Islet of Langerhans (tissue), 1 donor: Measurements from ENCODE around the gene SPHK1.

Experiments used
- FAIRE-seq: peaks from one replicate; lab custom pipeline; 2011; peaks lifted over from hg19 to GRCh38; lab: Jason Lieb, UNC

Gene SPHK1

DNA sequence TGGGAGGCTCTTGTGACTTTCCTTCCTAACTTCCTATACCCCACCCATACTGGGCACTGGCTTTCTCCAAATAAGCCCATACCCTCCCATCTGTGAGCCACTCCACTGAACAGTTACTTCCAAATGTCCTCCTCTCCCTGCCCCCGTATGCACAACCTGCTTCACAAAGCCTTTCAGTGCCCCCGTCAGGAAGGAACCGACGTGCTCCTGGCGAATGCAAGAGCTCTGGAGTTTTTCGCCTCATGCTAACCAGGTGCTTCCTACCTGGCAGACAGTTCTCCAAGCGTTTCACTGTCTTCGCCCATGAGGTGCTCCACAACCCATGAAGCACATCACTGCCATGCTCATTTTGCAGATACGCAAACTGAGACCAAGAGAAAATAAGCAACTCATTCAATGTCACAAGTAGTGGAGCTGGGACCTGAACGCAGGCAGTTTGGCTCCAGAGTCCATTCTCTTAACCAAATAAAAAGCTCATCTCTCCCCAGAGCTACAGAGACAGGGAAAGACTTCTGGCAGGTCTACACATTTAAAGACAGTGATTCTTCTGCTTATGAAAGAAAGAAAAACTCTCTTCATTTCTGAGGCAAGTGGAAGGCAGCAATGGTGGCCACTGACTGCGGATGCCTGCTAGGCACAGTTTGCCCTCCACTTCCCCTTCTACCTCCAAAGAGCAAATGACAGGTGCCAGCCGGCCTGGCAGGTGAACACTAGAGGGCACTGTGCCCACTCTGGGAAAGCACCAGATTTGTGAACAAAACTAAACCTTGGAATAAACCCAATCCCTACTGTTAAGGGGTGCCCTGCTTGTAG lies 23.8 kb downstream of the SPHK1 start:
- no peak for FAIRE-seq

DNA sequence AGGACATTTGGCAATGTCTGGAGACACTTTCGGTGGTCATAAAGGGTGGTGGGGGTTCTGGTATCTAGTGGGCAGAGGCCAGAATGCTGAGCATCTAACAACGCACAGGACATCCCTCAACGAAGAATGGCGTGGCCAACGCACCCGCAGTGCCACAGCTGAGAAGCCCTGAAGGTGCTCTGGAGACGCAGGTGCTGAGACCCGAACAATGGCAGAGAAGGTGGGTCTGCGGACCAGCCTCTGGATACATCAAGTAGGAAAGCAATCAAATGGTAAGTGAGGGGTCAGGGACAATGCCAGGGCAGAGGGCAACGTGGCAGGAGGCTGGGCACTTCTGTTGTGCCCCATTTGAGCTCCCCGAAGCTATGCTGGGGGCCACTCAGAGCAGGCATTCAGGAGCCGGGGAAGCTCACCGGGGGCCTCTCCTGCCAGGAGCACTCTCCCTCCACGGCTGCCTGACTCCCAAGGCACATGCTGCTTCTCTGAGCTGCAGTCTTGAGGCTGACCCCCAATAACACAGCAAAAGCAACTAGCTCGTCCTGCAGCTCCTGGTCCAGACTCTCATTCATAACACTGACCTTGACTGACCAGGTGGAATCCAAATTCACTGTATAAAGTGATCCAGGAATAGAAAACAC lies 26.0 kb downstream of the SPHK1 start:
- no peak for FAIRE-seq

DNA sequence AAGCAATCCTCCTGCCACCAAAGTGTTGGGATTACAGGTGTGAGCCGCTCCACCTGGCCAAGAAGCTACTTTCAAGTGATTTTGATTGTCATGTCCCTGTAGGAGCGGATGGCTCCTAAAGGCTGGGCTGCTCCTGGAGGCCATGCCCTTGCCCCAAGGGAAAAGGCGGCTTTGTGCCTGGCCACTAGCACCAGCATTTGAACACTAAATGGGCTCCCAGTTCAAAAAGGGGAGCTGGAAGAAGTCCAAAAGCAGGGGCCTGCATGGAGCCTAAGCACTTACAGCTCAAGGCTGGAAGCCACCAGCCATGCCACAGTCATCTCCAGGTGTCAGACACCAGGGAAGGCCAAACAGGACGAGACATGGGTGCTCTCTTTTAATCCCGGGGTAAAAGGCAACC lies 26.8 kb downstream of the SPHK1 start:
- no peak for FAIRE-seq

DNA sequence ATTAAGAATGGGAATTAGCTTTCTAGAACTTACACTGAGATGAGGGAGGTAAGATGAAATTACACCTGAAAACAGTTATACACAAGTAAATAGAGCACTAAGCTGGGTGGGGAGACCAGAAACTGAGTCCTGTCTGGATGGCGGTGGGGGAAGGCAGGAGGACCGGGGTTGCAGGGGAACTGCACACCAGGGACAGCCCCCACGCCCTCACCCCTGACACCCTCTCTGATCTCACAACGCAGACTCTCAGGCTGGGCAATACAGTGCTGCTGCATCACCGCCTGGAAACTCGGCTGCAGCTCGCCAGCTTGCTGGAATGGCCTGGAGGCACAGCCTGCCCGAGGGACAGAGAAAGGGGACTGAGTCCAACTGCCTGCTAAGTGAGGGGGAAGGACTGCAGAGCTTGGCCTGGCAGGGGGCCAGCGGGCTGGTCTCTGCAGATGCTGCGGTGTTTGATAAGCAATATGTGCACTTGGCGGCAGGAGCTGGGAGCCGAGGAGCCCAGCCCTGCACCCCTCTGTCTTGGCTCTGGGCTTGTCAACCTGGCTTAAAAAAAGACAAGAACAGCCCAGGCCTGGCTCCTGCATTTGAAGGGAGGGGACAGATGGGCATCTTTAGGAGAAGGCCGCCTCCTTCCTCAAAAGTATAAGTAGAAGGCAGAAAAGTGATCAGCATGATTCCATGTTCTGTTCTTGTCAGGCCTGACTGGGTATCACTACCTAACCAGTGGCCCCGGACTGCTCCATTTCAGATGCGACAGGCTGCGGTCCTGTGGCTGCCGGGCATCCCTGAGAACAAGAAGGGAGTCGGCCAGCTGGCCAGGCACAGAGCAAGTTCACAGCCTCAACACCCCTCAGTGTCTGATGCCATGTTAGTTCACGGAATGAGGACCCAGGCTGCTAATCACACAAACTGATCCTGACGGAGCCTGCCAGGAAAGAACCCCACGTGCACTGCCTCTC lies 30.2 kb downstream of the SPHK1 start:
- FAIRE-seq: no peak

DNA sequence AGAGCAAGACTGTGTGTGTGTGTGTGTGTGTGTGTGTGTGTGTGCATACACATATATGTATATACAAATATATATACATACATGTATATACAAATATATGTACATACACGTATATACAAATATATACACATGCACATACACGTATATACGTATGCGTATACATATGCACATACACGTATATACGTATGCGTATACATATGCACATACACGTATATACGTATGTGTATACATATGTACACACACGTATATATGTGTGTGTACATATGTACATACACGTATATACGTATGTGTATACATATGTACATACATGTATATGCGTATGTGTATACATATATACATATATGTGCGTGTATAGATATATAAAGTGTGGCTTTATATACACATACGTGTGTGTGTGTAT lies 31.4 kb downstream of the SPHK1 start:
- FAIRE-seq: no peak

DNA sequence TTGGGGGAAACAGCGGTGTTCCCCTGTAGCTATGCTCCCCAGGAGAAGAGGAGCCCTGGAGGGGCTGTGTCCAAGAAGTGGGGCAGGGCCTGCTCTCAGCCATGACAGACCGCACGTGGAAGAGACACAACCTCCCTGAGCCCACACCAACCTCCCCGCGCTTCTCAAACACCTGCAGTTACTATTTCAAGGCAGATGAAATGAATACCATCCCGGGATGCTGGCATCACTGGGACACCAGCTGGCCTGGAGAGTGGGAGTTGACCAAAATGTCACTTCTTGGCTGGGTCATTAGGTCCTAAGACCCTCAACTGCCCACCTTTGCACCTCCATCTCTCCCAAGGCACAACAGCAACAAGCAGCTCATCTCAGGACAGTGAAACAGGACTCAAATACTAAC lies 32.0 kb downstream of the SPHK1 start:
- no peak for FAIRE-seq

DNA sequence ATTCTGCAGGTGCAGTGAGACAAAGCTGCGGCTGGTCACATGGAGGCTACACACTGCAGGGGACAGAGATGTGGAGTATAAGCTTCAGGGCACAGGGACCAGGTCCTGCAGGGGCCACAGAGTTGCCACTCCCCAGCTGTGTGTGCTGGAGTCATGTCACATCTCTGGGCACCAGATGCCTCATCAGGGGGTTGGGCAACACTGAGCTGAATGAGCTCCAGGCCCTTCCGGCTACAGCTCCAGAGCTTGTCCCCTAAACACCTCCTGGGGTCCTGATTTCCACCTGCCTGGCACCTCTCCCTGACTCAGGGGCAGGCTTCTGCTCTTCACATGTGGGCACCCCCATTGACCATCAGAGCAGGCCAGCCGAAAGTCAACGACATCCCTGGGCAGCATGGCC lies 32.5 kb downstream of the SPHK1 start:
- FAIRE-seq: no peak

DNA sequence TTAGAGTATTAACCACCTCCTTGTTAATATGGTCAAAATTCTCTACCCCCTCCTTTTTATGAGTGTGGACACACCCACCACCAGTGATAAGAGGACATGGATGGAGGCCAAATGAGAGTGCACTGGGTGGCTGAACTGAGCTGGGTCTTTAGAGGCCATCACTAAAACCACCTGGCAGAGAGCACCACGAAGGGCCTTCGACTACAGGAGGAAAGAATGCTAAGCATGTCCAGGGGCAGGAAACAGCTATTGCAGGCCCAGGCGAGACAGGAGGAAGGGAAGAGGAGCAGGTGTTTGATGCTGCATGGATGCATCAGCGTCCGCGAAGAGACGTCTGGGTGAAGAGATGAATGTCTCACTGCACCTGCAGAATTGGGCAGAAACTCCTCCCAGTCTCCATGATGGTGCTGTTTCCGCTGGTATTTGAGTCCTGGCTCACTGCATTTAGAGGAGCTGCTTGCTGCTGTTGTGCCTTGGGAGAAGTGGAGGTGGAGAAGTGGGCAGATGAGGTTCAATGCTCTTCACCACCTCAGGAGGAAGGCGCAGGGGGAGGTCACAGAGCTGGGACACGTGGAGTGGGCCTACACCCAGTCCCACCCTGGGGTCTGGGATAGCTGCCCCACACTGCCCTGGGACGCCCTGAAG lies 33.2 kb downstream of the SPHK1 start:
- FAIRE-seq: no peak

DNA sequence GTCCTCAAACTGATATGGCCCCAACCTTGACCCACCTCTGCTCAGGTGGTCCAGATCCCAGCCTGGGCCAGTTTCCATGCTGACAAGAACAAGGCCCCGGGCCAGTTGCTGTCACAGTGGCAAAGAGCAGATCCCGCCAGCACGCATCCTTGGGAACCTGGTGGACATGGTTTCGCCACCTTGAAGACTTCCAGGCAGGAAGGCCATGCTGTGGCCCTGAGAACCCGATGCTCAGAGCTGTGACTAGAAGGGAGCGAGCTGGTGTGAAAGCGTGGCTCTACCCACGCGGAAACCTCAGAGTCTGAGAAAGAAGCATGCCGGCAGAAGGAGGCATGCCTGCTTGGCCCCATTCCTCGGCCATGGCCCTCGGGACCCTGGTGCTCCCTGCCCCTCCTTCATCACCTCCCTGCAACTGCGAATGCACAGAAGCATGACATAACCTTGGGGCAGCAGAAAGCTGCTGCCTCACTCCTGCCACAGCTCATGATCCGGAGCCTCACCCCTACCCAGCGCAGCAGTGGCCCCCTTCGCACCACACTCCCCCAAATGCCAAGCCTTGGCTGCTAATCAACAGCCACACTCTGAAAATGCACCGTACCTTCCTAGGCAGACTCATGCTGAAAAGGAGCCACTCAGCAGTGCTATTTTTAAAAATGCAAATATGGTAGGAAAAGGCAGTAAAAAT lies 35.3 kb downstream of the SPHK1 start:
- FAIRE-seq: no peak

DNA sequence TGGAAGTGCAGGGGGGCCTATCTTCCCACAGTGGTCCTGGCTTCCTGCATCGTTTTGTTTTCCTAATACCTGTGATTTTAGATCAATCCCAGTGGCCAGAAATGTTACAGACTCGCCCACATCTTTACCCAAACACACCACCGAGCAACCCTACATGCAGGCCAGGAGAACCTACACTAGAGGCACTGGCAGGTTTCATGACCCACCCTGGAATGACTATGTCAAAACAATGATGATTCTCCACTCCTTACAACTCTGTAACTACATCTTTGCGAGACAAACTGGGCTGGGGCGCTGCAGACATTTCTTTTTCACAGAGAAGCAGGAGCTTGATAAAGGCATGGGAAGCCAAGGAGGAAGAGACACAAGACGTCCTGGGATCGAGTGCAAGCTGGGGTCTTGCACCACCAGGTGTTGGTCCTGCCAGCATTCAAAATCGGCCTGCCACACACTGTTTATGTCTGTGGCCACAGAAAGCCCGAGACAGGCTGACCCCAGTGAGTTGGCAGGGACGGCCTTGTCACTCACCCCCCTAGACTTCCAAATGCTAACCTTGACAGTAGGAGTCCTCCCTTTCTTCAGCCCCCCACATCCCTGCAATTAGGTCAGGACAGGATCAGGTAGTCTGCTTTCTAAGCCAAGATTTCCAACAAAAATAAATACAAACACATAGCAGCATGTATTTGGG lies 36.1 kb downstream of the SPHK1 start:
- no peak for FAIRE-seq

DNA sequence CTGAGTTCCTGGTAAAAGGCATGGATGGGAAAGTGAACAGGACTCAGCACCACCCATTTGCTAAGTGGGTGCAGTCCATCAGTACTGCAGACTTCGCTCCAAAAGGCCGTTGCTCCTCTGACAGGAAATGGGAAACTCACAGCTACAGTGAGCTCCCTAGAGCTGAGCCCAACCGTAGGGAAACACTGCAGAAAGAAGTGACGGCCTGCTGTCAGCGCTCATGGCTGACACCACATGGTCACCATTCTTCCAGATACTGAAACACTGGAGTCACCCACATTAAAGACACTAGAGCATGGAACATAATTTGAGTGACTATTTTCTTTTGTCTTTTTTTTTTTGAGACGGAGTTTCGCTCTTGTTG lies 36.6 kb downstream of the SPHK1 start:
- no peak for FAIRE-seq

DNA sequence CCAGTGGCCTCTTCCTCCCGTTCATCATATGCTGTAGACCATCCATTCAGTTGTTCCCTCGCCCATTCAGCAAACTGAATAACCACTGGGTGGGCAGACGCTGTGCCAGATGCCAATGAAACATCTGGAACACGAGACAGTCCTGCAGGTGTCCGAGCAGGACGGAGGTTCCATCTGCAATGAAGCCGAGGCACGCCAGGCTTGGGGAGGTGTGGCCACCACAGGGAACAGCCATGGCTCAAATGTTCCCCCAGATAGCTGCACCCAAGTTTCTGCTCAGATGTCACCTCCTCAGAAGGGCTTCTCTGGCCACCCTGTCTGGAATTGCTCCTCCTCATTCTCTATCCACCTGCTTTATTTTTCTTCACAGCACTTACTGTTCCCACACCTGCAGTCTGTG lies 38.0 kb downstream of the SPHK1 start:
- FAIRE-seq: no peak

DNA sequence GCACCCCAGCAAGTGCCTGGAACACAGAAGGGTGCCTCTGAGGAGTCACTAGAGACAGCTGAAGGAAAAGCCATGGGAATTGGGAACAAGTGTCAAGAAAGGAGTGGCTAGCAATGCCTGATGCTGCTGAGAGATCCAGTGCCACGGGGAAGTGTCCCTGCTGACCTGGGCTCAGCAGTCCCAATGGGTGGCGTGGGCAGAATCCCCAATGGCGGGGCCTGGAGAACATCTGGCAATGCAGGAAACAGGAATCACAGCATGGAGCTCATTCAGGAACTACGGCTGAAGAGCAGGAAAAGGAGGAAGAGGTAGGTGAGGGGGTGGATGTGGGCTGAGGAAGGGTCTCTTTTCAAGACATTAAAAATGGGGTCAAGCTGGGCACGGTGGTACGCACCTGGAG lies 38.5 kb downstream of the SPHK1 start:
- FAIRE-seq: no peak

DNA sequence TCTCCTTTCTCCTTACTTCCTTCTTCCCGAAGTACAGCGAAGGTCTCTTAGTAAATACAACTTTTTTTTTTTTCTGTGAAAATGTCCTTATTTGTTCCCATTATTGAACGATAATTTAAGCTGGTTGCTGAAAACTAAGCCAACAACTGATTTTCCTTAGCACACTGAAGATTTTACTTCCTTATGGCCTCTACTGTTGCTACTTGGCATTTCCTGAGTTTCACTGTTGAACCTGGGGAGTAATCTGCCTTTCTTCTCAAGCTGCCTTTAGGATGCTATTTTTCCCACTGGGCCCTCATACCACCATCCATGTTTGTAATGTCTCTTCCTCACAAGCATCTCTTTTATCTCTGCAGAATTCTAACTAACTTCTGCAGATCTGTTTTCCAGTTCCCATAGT lies 42.4 kb downstream of the SPHK1 start:
- FAIRE-seq: no peak

DNA sequence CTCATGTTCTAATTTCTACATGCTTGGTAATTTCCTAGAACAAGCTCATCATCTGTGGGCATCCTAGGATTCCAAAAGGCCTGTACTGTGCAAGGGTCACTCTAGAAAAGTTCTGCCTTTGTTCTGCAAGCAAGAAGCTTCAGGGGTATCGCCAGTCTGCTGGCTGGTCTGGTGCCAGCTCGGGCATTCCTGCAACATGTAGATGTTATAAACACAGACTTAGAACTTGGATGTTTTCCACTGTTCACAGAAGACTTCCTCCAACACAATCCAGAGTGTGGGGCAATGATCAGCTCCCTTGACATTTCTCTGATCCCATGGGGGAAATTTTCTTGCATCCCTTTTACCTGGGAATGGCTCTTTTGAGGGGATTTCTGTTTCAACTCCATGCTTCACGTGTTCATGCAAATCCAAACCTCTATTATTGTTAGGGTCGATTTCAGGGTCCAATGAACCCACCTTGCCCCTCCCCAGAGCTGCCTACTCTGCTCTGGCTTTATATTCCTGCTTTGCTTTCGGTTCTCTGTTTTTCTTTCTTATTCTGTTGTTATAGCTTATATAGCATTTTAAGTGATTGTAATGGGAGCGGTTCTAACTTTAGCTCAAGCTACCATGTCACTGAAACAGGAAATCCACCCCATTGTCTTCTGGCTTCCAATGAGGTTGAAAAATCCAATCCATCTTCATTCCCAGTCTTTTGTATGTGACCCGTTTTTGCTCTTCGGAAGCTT lies 43.3 kb downstream of the SPHK1 start:
- FAIRE-seq: no peak

DNA sequence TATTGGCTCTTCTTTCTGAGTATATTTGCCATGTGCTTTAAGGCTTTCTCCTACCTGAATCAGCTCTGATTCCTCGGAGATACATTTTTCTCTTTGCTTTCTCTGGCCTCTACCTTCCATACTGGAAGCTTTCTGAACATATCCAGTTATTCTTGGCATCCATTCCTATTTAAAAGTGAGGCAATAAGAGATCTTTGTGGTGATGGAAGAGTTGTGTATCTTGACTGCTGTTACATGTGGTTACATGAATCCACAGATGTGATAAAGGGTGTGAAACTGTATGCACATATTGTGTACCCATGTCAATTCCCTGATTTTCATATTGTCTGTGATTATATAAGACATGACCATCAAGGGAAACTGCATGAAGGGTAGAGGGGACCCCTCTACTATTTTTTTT lies 44.1 kb downstream of the SPHK1 start:
- no peak for FAIRE-seq

DNA sequence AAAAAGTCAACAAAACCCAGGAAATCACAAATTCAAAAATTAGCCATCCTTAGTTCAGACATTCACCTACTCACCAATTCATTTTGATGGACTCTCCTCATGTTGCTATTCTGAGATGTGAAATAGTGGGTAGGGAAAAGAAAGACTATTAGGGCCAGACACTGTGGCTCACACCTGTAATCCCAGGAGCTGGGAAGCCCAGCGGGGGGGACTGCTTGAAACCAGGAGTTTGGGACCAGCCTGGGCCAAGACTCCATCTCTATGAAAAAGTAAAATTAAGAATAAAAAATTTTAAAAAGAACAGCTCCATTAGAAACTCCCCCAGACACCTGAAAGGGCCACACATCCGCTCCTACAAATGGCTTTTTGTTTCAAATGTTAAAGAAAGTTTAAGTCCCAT lies 47.1 kb downstream of the SPHK1 start:
- FAIRE-seq: no peak

DNA sequence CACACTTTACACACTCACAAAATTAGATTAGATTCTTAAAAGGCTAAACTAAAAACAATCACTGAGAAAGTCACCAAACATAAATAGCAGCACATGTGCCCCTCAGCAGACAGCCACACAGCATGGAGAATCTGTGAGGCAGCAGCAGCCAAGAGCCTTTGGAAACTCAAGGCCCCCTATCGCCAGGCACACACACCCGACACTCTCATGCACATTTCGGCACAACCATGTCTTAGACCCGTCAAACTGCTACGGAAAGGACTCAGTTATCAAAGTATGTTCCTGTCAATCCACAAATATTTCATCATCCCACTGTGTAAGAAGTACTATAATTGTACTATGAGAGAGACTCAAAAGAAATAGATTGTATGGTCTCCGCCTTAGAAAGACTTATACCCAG lies 47.6 kb downstream of the SPHK1 start:
- no peak for FAIRE-seq

DNA sequence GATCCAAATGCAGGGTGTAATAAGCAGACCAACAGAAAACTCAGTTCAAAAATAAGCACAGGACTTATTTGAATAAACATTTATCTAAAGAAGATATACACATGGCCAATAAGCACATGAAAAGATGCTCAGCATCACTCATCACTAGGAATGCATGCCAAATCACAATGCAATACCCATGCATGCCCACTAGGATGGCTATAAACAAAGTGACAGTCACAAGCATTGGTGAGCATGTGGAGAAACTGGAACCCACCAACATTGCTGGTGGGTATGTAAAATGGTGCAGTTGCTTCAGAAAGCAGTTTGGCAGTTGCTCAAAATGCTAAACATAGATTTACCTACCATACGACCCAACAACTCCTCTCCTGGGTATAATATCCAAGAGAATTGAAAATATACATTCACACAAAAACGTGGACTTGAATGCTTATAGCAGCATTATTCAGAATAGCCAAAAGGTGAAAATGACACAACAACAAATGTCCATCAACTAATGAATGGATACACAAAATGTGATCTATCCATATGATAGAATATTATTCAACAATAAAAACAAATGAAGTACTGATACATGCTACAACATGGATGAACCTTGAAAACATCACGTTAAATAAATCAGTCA lies 48.4 kb downstream of the SPHK1 start:
- FAIRE-seq: no peak

DNA sequence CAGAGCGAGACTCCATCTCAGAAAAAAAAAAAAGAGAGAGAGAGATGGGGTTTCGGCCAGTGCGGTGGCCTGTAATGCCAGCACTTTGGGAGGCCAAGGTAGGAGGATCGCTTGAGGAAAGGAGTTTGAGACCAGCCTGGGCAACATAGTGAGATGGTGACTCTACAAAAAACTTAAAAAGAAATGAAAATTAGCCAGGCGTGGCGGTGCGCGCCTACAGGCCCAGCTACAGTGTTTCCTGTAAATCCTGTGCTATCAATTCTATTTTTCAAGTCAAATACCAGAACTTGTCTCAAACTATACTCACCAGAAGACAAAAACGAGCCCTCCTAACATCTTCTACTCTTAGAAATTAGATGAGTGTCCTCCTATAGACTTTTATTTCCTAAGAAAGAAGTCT lies 49.3 kb downstream of the SPHK1 start:
- FAIRE-seq: no peak
